HG02763 (cell line): ENCODE results near the gene TFPI2.

Source experiments
- ATAC-seq: cut with Tn5 transposase; IDR thresholded peaks from one replicate; pipeline ENCODE4 v1.9.1; 2021; ENCODE audit warnings: mild to moderate bottlenecking, moderate library complexity; ENCODE audit not compliant: unreplicated experiment

The TFPI2 gene

DNA sequence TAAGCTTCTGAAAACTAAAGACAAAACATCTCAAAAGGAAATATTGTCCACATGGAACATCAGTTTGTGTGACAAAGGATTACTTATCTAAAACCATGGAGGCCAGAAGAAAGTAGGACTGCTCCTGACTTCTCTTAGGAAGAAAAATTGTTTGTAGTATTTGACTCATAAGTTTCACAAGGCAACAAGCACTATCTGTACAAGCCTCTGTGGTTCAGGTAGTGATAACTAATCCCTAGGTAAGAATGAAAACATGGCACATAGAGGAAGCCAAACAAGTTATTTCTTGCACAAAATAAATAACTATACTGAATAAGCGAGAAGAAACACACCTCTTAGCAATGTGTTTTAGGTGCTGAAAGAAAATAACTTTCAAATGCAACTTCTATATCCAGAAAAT lies 30.3 kb downstream of the TFPI2 start:
- no peak for ATAC-seq

DNA sequence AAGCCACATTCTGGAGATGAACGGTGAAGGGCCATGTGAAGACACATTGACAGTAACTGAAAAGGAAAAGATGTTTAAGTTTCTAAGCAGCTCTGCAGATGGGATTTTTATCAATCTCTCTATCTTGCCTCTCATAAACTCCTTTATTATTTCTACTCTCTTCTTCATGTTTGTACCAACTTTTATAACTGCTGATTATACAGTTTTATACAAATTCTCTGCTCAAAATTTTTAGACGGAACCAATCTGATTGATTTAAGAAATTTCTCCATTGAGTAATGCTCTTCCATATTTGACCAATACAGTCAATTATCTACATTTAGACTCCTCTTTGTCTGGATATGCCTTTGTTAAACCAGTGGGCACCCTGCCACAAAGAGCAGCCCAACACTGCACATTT lies 31.7 kb downstream of the TFPI2 start:
- no peak for ATAC-seq

DNA sequence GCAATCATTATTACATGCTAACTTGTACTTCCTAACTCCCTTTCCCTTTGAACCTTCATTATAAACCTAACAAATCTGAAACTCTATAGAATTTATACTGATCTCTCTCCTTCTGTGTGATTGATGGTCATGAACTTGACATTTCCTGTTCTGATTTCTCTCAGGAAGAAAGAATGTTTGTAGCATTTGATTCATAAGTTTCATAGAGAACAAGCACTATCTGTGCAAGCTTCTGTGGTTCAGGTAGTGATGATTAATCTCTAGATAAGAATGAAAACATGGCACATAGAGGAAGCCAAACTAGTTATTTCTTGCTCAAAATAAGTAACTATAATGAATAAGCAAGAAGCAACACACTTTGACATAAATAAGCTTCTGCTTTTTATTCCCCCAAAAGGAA lies 34.2 kb downstream of the TFPI2 start:
- ATAC-seq, result no peak

DNA sequence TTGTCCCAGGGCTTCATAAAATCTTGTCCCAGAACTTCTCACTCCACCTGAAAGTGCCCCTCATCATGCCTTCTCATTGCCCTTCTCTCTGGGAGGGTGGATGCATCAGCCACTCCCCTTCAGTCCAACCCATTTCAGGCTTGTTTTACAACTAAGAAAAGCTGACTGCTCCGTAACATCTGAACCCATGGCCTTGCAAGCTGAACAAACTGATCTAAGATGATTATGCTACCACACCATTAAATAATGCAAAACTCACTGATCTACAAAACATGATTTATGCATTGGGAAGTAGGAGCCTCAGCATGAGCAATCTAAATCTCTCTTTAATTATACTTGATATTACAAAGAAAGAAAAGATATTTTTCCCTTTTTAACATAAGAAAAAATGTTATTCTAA lies 34.8 kb downstream of the TFPI2 start:
- ATAC-seq, result no peak

DNA sequence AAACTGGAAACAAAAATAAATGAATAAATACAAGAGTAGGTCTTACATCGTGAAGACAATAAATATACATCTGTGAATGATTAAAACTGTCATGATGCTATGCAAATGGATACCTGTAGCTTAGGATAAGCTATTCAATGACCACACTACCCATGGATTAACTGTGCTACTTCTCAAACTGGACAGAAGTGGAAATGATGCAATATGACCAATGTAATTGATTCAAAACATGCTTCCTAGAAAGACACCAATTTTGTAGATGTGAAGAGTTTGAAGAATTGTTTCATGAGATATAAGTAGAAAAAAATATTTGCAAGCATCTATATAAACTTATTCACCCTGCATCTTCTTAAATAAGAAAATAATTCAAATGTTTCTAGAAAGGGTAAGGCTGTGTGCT lies 36.1 kb downstream of the TFPI2 start:
- no peak for ATAC-seq

DNA sequence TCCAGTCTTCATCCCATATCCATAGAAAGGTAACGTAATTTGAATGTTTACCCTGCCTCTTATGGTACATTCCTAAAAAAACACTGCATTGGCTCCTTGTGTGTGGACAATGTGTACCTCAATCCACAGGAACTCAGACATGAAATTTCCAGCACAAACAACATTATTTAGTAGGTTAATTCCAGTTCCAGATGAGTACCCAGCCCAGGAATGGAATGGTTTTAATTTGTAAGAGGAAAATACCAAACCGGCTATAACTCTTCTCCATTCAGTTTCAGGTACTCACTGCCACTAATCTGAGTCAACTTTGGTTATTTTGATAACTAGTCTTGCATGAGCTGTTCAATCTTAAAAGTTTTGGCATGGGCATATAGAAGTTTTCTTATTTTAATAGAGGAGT lies 39.0 kb downstream of the TFPI2 start:
- no peak for ATAC-seq

DNA sequence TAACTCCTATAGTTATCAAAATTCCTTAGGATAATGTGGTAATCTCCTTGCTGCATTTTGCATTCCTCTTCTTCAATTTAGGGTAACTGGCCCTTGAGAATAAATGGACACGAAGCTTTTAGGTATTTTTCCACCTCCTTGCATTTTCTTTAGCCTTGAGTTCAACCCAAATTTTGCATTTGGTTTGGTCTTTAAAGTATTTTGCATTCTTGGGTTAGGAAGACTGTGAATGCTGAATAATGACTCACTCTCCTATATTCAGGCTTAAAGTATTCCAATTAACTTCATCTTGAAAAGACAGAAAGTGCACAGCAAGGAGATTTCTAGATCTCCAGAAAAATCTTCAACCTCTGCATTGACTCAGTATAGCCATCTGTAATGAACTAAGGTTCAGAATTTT lies 47.3 kb downstream of the TFPI2 start:
- ATAC-seq, result no peak

DNA sequence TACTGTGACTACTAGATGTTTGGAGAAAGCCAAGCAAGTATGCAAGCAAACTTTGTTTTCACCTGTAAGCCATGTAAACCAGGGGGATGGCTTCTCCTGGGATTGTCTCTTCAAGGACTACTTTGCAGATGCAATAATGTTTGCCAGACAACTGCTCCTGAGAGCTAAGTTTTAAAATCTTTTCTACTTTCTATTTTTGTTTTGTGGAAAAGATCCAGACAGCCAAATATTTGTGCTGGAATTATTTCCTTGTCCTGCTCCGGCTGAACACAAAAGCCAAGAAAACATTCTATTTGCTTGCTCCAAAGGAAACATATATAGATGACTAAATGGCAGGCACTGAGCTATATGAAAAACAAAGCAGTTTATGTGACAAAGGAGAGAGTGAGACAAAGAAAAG lies 51.6 kb downstream of the TFPI2 start:
- no peak for ATAC-seq

DNA sequence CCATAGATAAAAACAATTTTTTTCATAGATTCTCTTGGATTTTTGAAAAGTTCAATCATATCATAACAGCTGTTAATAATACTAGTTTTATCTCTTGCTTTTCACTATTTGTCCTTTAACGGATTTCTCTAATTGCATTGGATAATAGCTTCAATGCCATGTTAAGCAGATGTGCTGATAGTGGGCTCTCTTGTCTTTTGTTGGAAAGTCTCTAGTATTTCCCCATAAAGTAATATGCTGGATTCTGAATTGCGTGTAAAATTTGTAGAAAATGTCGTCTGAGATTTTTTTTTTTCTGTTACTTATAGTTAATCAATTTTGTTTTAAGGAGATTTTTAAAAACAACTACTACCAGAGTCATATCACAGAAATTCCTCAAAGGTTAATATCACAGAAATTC lies 53.3 kb downstream of the TFPI2 start:
- no peak for ATAC-seq

DNA sequence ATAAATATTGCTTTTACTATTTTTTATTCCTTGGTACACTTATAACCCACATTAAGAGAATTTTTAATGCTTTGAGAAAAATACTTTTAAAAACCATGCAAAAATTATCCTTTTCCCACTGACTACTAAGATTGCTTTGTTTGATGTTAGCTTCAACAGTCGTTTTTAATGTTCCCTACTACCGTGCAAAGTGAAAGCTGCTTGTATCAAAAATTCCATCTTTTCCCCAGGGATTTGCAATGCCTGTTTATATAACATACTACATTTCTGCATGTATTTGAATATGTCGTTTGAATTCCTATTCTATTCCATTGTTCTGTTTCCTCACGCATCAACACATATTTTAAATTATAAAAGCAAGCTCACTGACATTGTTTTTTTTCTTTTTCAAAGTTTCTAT lies 54.4 kb downstream of the TFPI2 start:
- no peak for ATAC-seq

DNA sequence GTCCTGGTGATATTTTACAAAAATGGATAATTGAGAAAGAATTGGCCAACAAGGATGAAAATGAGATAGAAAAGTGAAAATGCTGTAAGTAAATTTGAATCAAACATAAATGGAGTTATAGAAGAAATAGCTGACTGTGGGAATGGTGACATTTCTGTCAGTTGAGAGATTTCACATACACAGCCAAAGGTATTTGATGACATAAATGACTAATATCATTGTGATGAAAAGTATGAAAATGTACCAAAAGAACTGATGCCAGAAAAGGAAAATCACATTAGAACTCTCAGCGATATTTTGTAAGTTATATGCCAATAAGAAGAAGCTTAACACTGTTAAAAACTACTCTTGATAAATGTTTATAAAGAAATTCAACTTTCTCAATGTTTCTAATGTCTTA lies 54.9 kb downstream of the TFPI2 start:
- ATAC-seq, result no peak
